ENCODE measurements around the gene PRELID1.
"Not testable (repeated sequence)": the region's sequence is repeated elsewhere in the genome, so short reads cannot be mapped to it uniquely, and the experiment has no call there.

Gene PRELID1, protein sequence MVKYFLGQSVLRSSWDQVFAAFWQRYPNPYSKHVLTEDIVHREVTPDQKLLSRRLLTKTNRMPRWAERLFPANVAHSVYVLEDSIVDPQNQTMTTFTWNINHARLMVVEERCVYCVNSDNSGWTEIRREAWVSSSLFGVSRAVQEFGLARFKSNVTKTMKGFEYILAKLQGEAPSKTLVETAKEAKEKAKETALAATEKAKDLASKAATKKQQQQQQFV

GRCh38 chr5:177303121-177303924 is at the start of gene PRELID1, which contains the start of gene RAB24:
Gene PRELID1 (plus strand): TSS chr5:177303799. CDS start chr5:177303986, 187 bp downstream.
Gene RAB24 (minus strand): TSS chr5:177303719. CDS start chr5:177303288, 431 bp downstream.
- H2AFZ ChIP-seq (ENCODE audit: low read depth, low read length), result peak within 1 kb of the TSS; percentile 84
- peaks cover 42% of the 10 kb centered on the region for H3K36me3 ChIP-seq (ENCODE audit: insufficient read depth, low read length)
- peaks cover 19% of the 10 kb centered on the region for H3K4me1 ChIP-seq (ENCODE audit: insufficient read depth, low read length)
- peak within 1 kb of the TSS; percentile 68 for H3K4me3 ChIP-seq (ENCODE audit: low read length)
- H3K9me3 ChIP-seq (ENCODE audit: low read length), result no peaks in the 10 kb centered on the region
- no peaks in the 10 kb centered on the region for H3K27me3 ChIP-seq (ENCODE audit: insufficient read depth, low read length)

- H3K4me1 ChIP-seq (ENCODE audit: insufficient read depth, low read length), result no peaks in the 10 kb centered on the region
- H3K9me3 ChIP-seq (ENCODE audit: low read length), result no peaks in the 10 kb centered on the region
Measured at GRCh38 chr5:177256296-177256695, 47.3 kb upstream of the PRELID1 start.

DNA sequence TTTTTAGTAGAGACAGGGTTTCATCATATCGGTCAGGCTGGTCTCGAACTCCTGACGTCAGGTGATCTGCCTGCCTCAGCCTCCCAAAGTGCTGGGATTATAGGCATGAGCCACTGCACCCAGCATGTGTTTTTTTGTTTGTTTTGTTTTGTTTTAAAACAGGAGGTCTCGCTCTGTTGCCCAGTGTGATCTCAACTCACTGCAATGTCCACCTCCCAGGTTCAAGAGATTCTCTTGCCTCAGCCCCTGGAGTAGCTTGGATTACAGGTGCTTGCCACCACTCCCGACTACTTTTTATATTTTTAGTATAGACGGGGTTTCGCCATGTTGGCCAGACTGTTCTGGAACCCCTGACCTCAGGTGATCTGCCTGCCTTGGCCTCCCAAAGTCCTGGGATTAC is 44.9 kb upstream of the PRELID1 start:
- H2AFZ ChIP-seq (ENCODE audit: low read depth, low read length); H3K4me3 ChIP-seq (ENCODE audit: low read length); H3K9me3 ChIP-seq (ENCODE audit: low read length); H3K36me3 ChIP-seq (ENCODE audit: insufficient read depth, low read length); H3K27me3 ChIP-seq (ENCODE audit: insufficient read depth, low read length); H3K4me1 ChIP-seq (ENCODE audit: insufficient read depth, low read length): not testable (repeated sequence)

More at GRCh38 chr5:177256296-177256695, 47.3 kb upstream of the PRELID1 start:
- no peak overlapping the region for H2AFZ ChIP-seq (ENCODE audit: low read depth, low read length)
- H3K4me3 ChIP-seq (ENCODE audit: low read length), result no peak overlapping the region
- peaks cover 3% of the 10 kb centered on the region for H3K27me3 ChIP-seq (ENCODE audit: insufficient read depth, low read length)
- no peaks in the 10 kb centered on the region for H3K36me3 ChIP-seq (ENCODE audit: insufficient read depth, low read length)

DNA sequence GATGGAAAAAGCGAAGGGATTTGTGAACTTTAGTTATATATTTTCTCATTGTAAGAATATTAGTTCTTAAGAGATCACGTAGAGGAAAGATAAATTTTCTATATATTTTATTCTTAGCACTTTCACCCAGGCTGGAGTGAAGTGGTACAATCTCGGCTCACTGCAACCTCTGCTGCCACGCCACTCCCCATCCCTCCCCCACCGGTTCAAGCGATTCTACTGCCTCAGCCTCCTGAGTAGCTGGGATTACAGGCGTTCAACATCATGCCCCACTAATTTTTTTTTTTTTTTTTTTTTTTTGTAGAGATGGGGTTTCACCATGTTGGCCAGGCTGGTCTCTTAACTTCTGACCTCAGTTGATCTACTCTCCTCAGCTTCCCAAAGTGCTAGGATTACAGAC is 42.6 kb upstream of the PRELID1 start:
- Histone ChIP-seq H2AFZ (ENCODE audit: low read depth, low read length) (no peak overlapping the region), H3K36me3 (ENCODE audit: insufficient read depth, low read length) (no peaks in the 10 kb centered on the region), H3K4me3 (ENCODE audit: low read length) (no peak overlapping the region), H3K27me3 (ENCODE audit: insufficient read depth, low read length) (no peaks in the 10 kb centered on the region), H3K9me3 (ENCODE audit: low read length) (no peaks in the 10 kb centered on the region), H3K4me1 (ENCODE audit: insufficient read depth, low read length) (no peaks in the 10 kb centered on the region)

- no peaks in the 10 kb centered on the region for H3K4me1 ChIP-seq (ENCODE audit: insufficient read depth, low read length)
- no peaks in the 10 kb centered on the region for H3K27me3 ChIP-seq (ENCODE audit: insufficient read depth, low read length)
- H3K4me3 ChIP-seq (ENCODE audit: low read length), result no peak overlapping the region
- no peak overlapping the region for H2AFZ ChIP-seq (ENCODE audit: low read depth, low read length)
- H3K9me3 ChIP-seq (ENCODE audit: low read length), result no peaks in the 10 kb centered on the region
- no peaks in the 10 kb centered on the region for H3K36me3 ChIP-seq (ENCODE audit: insufficient read depth, low read length)
Measured at GRCh38 chr5:177261510-177261909, 42.1 kb upstream of the PRELID1 start.

GRCh38 chr5:177264178-177264577 is 39.4 kb upstream of the PRELID1 start:
- no peak overlapping the region for H2AFZ ChIP-seq (ENCODE audit: low read depth, low read length)
- no peak overlapping the region for H3K4me3 ChIP-seq (ENCODE audit: low read length)
- no peaks in the 10 kb centered on the region for H3K4me1 ChIP-seq (ENCODE audit: insufficient read depth, low read length)
- H3K27me3 ChIP-seq (ENCODE audit: insufficient read depth, low read length), result no peaks in the 10 kb centered on the region
- no peaks in the 10 kb centered on the region for H3K36me3 ChIP-seq (ENCODE audit: insufficient read depth, low read length)
- no peaks in the 10 kb centered on the region for H3K9me3 ChIP-seq (ENCODE audit: low read length)

GRCh38 chr5:177265395-177265794 is 38.2 kb upstream of the PRELID1 start:
- no peaks in the 10 kb centered on the region for H3K36me3 ChIP-seq (ENCODE audit: insufficient read depth, low read length)
- H3K27me3 ChIP-seq (ENCODE audit: insufficient read depth, low read length), result no peaks in the 10 kb centered on the region
- no peaks in the 10 kb centered on the region for H3K9me3 ChIP-seq (ENCODE audit: low read length)
- H3K4me3 ChIP-seq (ENCODE audit: low read length), result no peak overlapping the region
- H3K4me1 ChIP-seq (ENCODE audit: insufficient read depth, low read length), result no peaks in the 10 kb centered on the region
- H2AFZ ChIP-seq (ENCODE audit: low read depth, low read length), result no peak overlapping the region

GRCh38 chr5:177269232-177269895 is 34.2 kb upstream of the PRELID1 start:
- Histone ChIP-seq H3K9me3 (ENCODE audit: low read length) (no peaks in the 10 kb centered on the region), H3K36me3 (ENCODE audit: insufficient read depth, low read length) (no peaks in the 10 kb centered on the region), H3K27me3 (ENCODE audit: insufficient read depth, low read length) (peaks cover 5% of the 10 kb centered on the region), H3K4me3 (ENCODE audit: low read length) (no peak overlapping the region), H3K4me1 (ENCODE audit: insufficient read depth, low read length) (no peaks in the 10 kb centered on the region), H2AFZ (ENCODE audit: low read depth, low read length) (no peak overlapping the region)

- Histone ChIP-seq H3K9me3 (ENCODE audit: low read length) (no peaks in the 10 kb centered on the region), H3K36me3 (ENCODE audit: insufficient read depth, low read length) (no peaks in the 10 kb centered on the region), H3K27me3 (ENCODE audit: insufficient read depth, low read length) (peaks cover 5% of the 10 kb centered on the region), H3K4me3 (ENCODE audit: low read length) (no peak overlapping the region), H2AFZ (ENCODE audit: low read depth, low read length) (no peak overlapping the region), H3K4me1 (ENCODE audit: insufficient read depth, low read length) (no peaks in the 10 kb centered on the region)
Measured at GRCh38 chr5:177269976-177270375, 33.6 kb upstream of the PRELID1 start.

DNA sequence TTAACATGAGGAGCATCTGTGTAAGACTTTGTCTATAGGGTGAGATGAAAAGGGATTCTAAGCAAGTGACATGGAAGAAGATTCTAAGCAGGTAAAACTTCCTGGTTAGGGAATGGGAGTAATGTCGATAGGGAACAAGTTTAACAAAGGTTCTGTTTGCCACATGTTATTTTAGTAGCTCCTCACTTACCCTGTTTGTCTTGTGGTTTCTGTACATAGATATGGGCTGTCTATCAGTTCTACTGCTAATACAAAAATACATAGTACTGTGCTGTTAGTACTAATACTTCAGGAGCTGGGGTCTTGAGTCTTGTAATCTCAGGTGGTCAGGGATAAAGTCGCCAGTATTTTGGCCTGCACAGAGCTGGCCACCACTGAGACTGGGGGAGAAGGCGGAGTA is 32.9 kb upstream of the PRELID1 start:
- Histone ChIP-seq H2AFZ (ENCODE audit: low read depth, low read length) (no peak overlapping the region), H3K27me3 (ENCODE audit: insufficient read depth, low read length) (peaks cover 5% of the 10 kb centered on the region), H3K9me3 (ENCODE audit: low read length) (no peaks in the 10 kb centered on the region), H3K4me3 (ENCODE audit: low read length) (no peak overlapping the region), H3K4me1 (ENCODE audit: insufficient read depth, low read length) (no peaks in the 10 kb centered on the region), H3K36me3 (ENCODE audit: insufficient read depth, low read length) (no peaks in the 10 kb centered on the region)

- Histone ChIP-seq H3K9me3 (ENCODE audit: low read length) (no peaks in the 10 kb centered on the region), H3K36me3 (ENCODE audit: insufficient read depth, low read length) (no peaks in the 10 kb centered on the region), H2AFZ (ENCODE audit: low read depth, low read length) (no peak overlapping the region), H3K4me3 (ENCODE audit: low read length) (no peak overlapping the region), H3K27me3 (ENCODE audit: insufficient read depth, low read length) (peaks cover 5% of the 10 kb centered on the region), H3K4me1 (ENCODE audit: insufficient read depth, low read length) (no peaks in the 10 kb centered on the region)
Measured at GRCh38 chr5:177271113-177271512, 32.5 kb upstream of the PRELID1 start.

DNA sequence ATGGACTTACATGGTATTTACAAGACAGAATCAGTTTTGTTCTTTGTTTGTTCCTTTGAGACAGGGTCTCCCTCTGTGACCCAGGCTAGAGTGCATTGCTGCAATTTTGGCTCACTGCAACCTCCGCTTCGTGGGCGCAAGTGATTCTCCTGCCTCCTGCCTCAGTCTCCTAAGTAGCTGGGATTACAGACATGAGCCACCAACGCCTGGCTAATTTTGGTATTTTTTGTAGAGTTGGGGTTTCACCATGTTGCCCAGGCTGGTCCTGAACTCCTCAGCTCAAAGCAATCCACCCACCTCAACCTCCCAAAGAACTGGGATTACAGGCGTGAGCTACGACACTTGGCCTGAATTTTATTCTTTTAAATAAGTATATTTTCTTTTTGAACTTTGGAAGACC is 27.7 kb upstream of the PRELID1 start:
- H3K27me3 ChIP-seq (ENCODE audit: insufficient read depth, low read length), result peaks cover 5% of the 10 kb centered on the region
- no peak overlapping the region for H2AFZ ChIP-seq (ENCODE audit: low read depth, low read length)
- H3K4me3 ChIP-seq (ENCODE audit: low read length), result no peak overlapping the region
- no peaks in the 10 kb centered on the region for H3K4me1 ChIP-seq (ENCODE audit: insufficient read depth, low read length)
- H3K9me3 ChIP-seq (ENCODE audit: low read length), result no peaks in the 10 kb centered on the region
- H3K36me3 ChIP-seq (ENCODE audit: insufficient read depth, low read length), result no peaks in the 10 kb centered on the region

GRCh38 chr5:177276886-177277285 is 26.7 kb upstream of the PRELID1 start:
- H3K36me3 ChIP-seq (ENCODE audit: insufficient read depth, low read length), result no peaks in the 10 kb centered on the region

More at GRCh38 chr5:177276886-177277285, 26.7 kb upstream of the PRELID1 start:
- H3K9me3 ChIP-seq (ENCODE audit: low read length), result no peaks in the 10 kb centered on the region
- H3K4me1 ChIP-seq (ENCODE audit: insufficient read depth, low read length), result no peaks in the 10 kb centered on the region
- no peak overlapping the region for H3K4me3 ChIP-seq (ENCODE audit: low read length)
- peaks cover 5% of the 10 kb centered on the region for H3K27me3 ChIP-seq (ENCODE audit: insufficient read depth, low read length)
- H2AFZ ChIP-seq (ENCODE audit: low read depth, low read length), result no peak overlapping the region

All from neuron (in vitro differentiated cells).